H1 (cell line): ENCODE results near the gene NXPH2. TPM values are rescaled to one million over a fixed set of nuclear protein-coding genes. Genes with fewer than 3 reads are reported as not detected.

ENCODE experiments used
- CTCF ChIA-PET: fragments of 300-600 bp; sonication (Branson Sonifier 250); formaldehyde crosslinking; loops from one replicate; lab custom pipeline; 2021; ENCODE audit not compliant: partially characterized antibody; lab: Charles Lee
- POLR2A ChIA-PET: fragments of 300-600 bp; sonication (Branson Sonifier 250); formaldehyde crosslinking; loops from one replicate; lab custom pipeline; 2021; ENCODE audit warnings: inconsistent platforms; ENCODE audit not compliant: partially characterized antibody; lab: Charles Lee
- DNase-seq, 2 experiments: peaks; one replicate each; pipeline versions ENCODE4 v3.0.0 to v3.0.0-alpha.2; 2010 to 2022; ENCODE audit warnings: low spot score in 2 of 2, low read depth in 1 of 2, mixed read lengths in 1 of 2
- FAIRE-seq: peaks from 2 replicates; lab custom pipeline; 2011; peaks lifted over from hg19 to GRCh38; lab: Jason Lieb, UNC
- H2AFZ ChIP-seq: 2 replicates; pipeline ENCODE4 v1.8.1; 2012; ENCODE audit warnings: low read length, inconsistent platforms
- H2AK5ac ChIP-seq: 2 replicates; pipeline ENCODE4 v1.6.1; 2013; ENCODE audit warnings: low read depth, low read length
- H2BK120ac ChIP-seq: replicated peaks from 2 replicates; pipeline ENCODE3; 2013; ENCODE audit warnings: low read depth, low read length, inconsistent platforms
- H2BK12ac ChIP-seq: 2 replicates; pipeline ENCODE4 v1.6.1; 2013; ENCODE audit warnings: low read depth, low read length
- H2BK15ac ChIP-seq: 2 replicates; pipeline ENCODE4 v1.6.1; 2013; ENCODE audit warnings: low read length
- H2BK20ac ChIP-seq: 2 replicates; pipeline ENCODE4 v1.6.1; 2013; ENCODE audit warnings: low read length
- H2BK5ac ChIP-seq: 2 replicates; pipeline ENCODE4 v1.6.1; 2013; ENCODE audit warnings: low read depth, low read length
- H3K14ac ChIP-seq: 2 replicates; pipeline ENCODE4 v1.6.1; 2013; ENCODE audit warnings: inconsistent platforms; ENCODE audit not compliant: insufficient read length
- H3K18ac ChIP-seq: 2 replicates; pipeline ENCODE4 v1.6.1; 2013; ENCODE audit warnings: low read length; ENCODE audit errors: extremely low read depth
- H3K23ac ChIP-seq: 2 replicates; pipeline ENCODE4 v1.6.1; 2013; ENCODE audit warnings: inconsistent platforms; ENCODE audit not compliant: insufficient read length
- H3K23me2 ChIP-seq: 2 replicates; pipeline ENCODE4 v1.6.1; 2013; ENCODE audit warnings: low read depth, low read length
- H3K27ac ChIP-seq: 2 replicates; pipeline ENCODE4 v1.6.1; 2011; ENCODE audit warnings: low read depth, low read length, inconsistent platforms
- H3K27me3 ChIP-seq, 4 experiments: replicated peaks in 1 of 4; 1 replicate in 1 of 4; 2 replicates in 3 of 4; pipeline versions ENCODE4 v1.6.1 to v1.8.1; 2011 to 2013; ENCODE audit warnings: low read length in 3 of 4, mild to moderate bottlenecking in 3 of 4, inconsistent platforms in 2 of 4, mixed read lengths in 2 of 4, moderate library complexity in 1 of 4; ENCODE audit not compliant: control insufficient read depth in 3 of 4, insufficient read depth in 3 of 4; ENCODE audit errors: extremely low read depth in 1 of 4
- H3K36me3 ChIP-seq, 4 experiments: 2 replicates each; pipeline versions ENCODE4 v1.6.1 to v1.8.1; 2011 to 2013; ENCODE audit warnings: mild to moderate bottlenecking in 4 of 4, low read length in 3 of 4, moderate library complexity in 2 of 4, control low read depth in 1 of 4, inconsistent platforms in 1 of 4; ENCODE audit not compliant: insufficient read depth in 4 of 4, control insufficient read depth in 2 of 4
- H3K4ac ChIP-seq: replicated peaks from 2 replicates; pipeline ENCODE3; 2013; ENCODE audit warnings: low read length, low read depth, mixed read lengths, inconsistent platforms; ENCODE audit not compliant: insufficient read length
- H3K4me1 ChIP-seq, 4 experiments: replicated peaks in 1 of 4; 1 replicate in 1 of 4; 2 replicates in 3 of 4; pipeline versions ENCODE4 v1.6.1 to v1.8.1; 2011 to 2013; ENCODE audit warnings: low read length in 3 of 4, inconsistent platforms in 2 of 4, mixed read lengths in 1 of 4; ENCODE audit not compliant: insufficient read depth in 4 of 4, control insufficient read depth in 3 of 4
- H3K4me2 ChIP-seq, 2 experiments: 2 replicates each; pipeline versions ENCODE4 v1.6.1 to v1.8.1; 2011 to 2013; ENCODE audit warnings: low read depth in 2 of 2, low read length in 2 of 2, control low read depth in 1 of 2, inconsistent platforms in 1 of 2, mild to moderate bottlenecking in 1 of 2; ENCODE audit not compliant: insufficient read depth in 1 of 2
- H3K4me3 ChIP-seq, 4 experiments: fragments of 200-600, 300-600 bp in 1 of 4; sonication (generic), shearing (Covaris generic), sonication (Bioruptor Twin) in 1 of 4; 2 replicates each; pipeline versions ENCODE4 v1.5.1 to v1.8.1; 2011 to 2016; ENCODE audit warnings: low read length in 4 of 4, low read depth in 3 of 4, control low read depth in 2 of 4, inconsistent platforms in 2 of 4, mild to moderate bottlenecking in 2 of 4, mixed read lengths in 1 of 4, moderate library complexity in 1 of 4; ENCODE audit not compliant: insufficient read depth in 2 of 4; ENCODE audit errors: extremely low read depth in 1 of 4
- H3K56ac ChIP-seq: replicated peaks from 2 replicates; pipeline ENCODE3; 2013; ENCODE audit warnings: low read depth, mild to moderate bottlenecking, mixed read lengths, low read length, inconsistent platforms; ENCODE audit not compliant: insufficient read length
- H3K79me1 ChIP-seq: 2 replicates; pipeline ENCODE4 v1.6.1; 2013; ENCODE audit warnings: low read depth, low read length, control low read depth
- H3K79me2 ChIP-seq, 2 experiments: 2 replicates each; pipeline versions ENCODE4 v1.6.1 to v1.8.1; 2012 to 2013; ENCODE audit warnings: low read length in 2 of 2, mild to moderate bottlenecking in 2 of 2, inconsistent platforms in 1 of 2; ENCODE audit not compliant: insufficient read depth in 2 of 2, control insufficient read depth in 1 of 2
- H3K9ac ChIP-seq, 4 experiments: replicated peaks in 1 of 4; 1 replicate in 1 of 4; 2 replicates in 3 of 4; pipeline versions ENCODE4 v1.6.1 to v1.8.1; 2011 to 2013; ENCODE audit warnings: low read depth in 3 of 4, low read length in 3 of 4, control low read depth in 2 of 4, mild to moderate bottlenecking in 2 of 4, moderate library complexity in 2 of 4, inconsistent platforms in 1 of 4; ENCODE audit errors: extremely low read depth in 1 of 4
- H3K9me3 ChIP-seq, 2 experiments: 2 replicates each; pipeline versions ENCODE4 v1.6.1 to v1.8.1; 2012 to 2013; ENCODE audit warnings: mild to moderate bottlenecking in 2 of 2, moderate library complexity in 2 of 2, control low read depth in 1 of 2, inconsistent platforms in 1 of 2, low read depth in 1 of 2, low read length in 1 of 2, mixed read lengths in 1 of 2; ENCODE audit not compliant: insufficient read depth in 2 of 2
- H4K20me1 ChIP-seq, 2 experiments: replicated peaks in 1 of 2; 2 replicates each; pipeline versions ENCODE3 to v1.8.1; 2011 to 2013; ENCODE audit warnings: inconsistent platforms in 2 of 2, low read length in 2 of 2, mild to moderate bottlenecking in 1 of 2; ENCODE audit not compliant: insufficient read depth in 2 of 2, control insufficient read depth in 1 of 2
- H4K5ac ChIP-seq: 2 replicates; pipeline ENCODE4 v1.6.1; 2013; ENCODE audit warnings: low read length, low read depth, mixed read lengths, inconsistent platforms; ENCODE audit not compliant: insufficient read length
- H4K8ac ChIP-seq: 2 replicates; pipeline ENCODE4 v1.8.0; 2013; ENCODE audit warnings: mild to moderate bottlenecking, moderate library complexity, low read length, inconsistent platforms; ENCODE audit not compliant: insufficient read depth; ENCODE audit errors: extremely low read depth
- H4K91ac ChIP-seq: replicated peaks from 2 replicates; pipeline ENCODE3; 2013; ENCODE audit warnings: low read length, mixed read lengths, inconsistent platforms; ENCODE audit not compliant: insufficient read length
- CTCF ChIP-seq, 3 experiments: IDR thresholded peaks; 1 replicate in 2 of 3; 2 replicates in 1 of 3; pipeline versions ENCODE4 v1.5.1 to v1.6.1; 2011; ENCODE audit warnings: low read length in 3 of 3, mild to moderate bottlenecking in 3 of 3, inconsistent platforms in 2 of 3, low read depth in 1 of 3, moderate library complexity in 1 of 3; ENCODE audit not compliant: insufficient read depth in 1 of 3; ENCODE audit errors: control extremely low read depth in 1 of 3
- RFX5 ChIP-seq: IDR thresholded peaks from 2 replicates; pipeline ENCODE4 v1.6.1; 2011; ENCODE audit warnings: low read depth, low read length, improper control_type of control experiment, borderline replicate concordance
- SRF ChIP-seq: IDR thresholded peaks from 2 replicates; pipeline ENCODE4 v1.6.1; 2011; ENCODE audit warnings: mild to moderate bottlenecking, low read depth, low read length, moderate library complexity
- WGBS, 2 experiments: shearing (Covaris generic) in 1 of 2; methylation state at CpG; one replicate each; pipeline versions ENCODE4 v1.1.6 to v1.1.7; 2013 to 2015; ENCODE audit warnings: low lambda C conversion rate in 2 of 2, mixed read lengths in 2 of 2, inconsistent platforms in 1 of 2, low coverage in 1 of 2, missing lambda C conversion rate in 1 of 2; ENCODE audit not compliant: insufficient replicate concordance in 2 of 2, insufficient coverage in 1 of 2, insufficient read length in 1 of 2; ENCODE audit errors: extremely low coverage in 1 of 2, missing lambda C conversion rate in 1 of 2; 5-methylcytosine and 5-hydroxymethylcytosine counted together
- polyA plus RNA-seq, 7 experiments: library from polyadenylated mRNA; depleted of rRNA in 3 of 7; stranded (reverse) in 5 of 7; unstranded in 2 of 7; fragments of >200 nt in 5 of 7; fragments of 200-250 nt in 2 of 7; gene quantifications; 1 replicate in 5 of 7; 2 replicates in 1 of 7; 4 replicates in 1 of 7; pipeline versions ENCODE4 v1.2.1 to v1.2.3, GENCODE V29; 2011 to 2013; ENCODE audit warnings: missing spikeins in 2 of 7, mixed read lengths in 2 of 7
- total RNA-seq: library from RNA; stranded (reverse); fragmentation: NEBNext Ultra II Directional; extraction: Animal tissue kit (Norgen Biotek cat#: 25700); gene quantifications from 2 replicates; pipeline ENCODE4 v1.2.1, GENCODE V29; 2021

Gene NXPH2
- total and polyA plus RNA-seq, 2 of the 8 experiments (the other 6 are each of a cell fraction or from before 2014, with no cell fraction given) = 1.9 to 6.9 TPM

DNA sequence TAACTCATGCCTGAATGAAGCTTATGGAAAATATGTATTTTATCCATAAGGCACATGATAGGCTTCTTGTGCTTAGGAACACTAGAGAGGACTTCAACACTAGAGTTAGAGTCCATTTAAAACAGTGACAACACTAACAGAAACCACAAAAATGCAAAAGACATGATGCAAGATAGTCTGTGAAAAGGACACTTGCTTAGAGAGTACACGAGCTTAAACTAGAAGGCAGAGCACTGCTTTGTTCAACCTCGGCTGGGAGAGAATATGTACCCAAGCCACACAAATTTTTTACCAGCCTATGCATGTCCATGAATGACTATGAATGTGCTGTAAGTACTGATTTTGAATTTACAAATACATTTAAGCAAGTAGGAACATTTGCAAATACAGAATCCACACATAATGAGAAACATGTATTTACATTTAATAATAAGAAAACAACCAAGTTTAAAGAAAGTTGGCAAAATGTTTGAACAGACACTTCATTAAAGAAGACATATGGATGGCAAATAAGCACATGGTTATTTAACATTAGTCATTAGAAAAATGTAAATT is 148.0 kb downstream of the NXPH2 start:
- H3K23ac ChIP-seq = no peak overlapping the region
- no peak overlapping the region for H3K4me3 ChIP-seq
- TF ChIP-seq RFX5 = no peak
- TF ChIP-seq CTCF (IDR thresholded peaks at IDR 0.05; ENCODE audit: control extremely low read depth in 1 of 3, insufficient read depth in 1 of 3, low read depth in 1 of 3, low read length in 3 of 3) = no peak
- no peak for TF ChIP-seq SRF
- H4K8ac ChIP-seq = no peak overlapping the region
- DNase-seq (no peak), FAIRE-seq (no peak)
- no peak overlapping the region for H3K18ac ChIP-seq
- no peak overlapping the region for H3K4me2 ChIP-seq
- H3K79me1 ChIP-seq = no peaks in the 10 kb centered on the region
- no peak overlapping the region for H2BK5ac ChIP-seq
- no peaks in the 10 kb centered on the region for H3K79me2 ChIP-seq
- WGBS, 2 experiments = 86% methylated on average over 2 of the region's 2 CpGs; no CpG with 5 or more reads in 1 of the 2 experiments
- H2AFZ ChIP-seq = no peak overlapping the region
- H3K56ac ChIP-seq = no peak overlapping the region
- H2BK120ac ChIP-seq = no peak overlapping the region
- H4K5ac ChIP-seq = no peak overlapping the region
- no peaks in the 10 kb centered on the region for H3K23me2 ChIP-seq
- no peak overlapping the region for H2BK12ac ChIP-seq
- H3K9me3 ChIP-seq = peaks cover 0 to 7% of the 10 kb centered on the region in 2 experiments; a peak in 1 of 4 replicates
- ChIA-PET CTCF (no interaction called here), POLR2A (interaction anchor here (1.1 kb wide), 1 partner anchor 16 kb away, joined by 3 read pairs; no protein-coding TSS in a partner anchor)
- no peak overlapping the region for H3K27ac ChIP-seq
- no peak overlapping the region for H2BK15ac ChIP-seq
- no peaks in the 10 kb centered on the region for H3K4me1 ChIP-seq
- no peak overlapping the region for H3K9ac ChIP-seq
- no peak overlapping the region for H2AK5ac ChIP-seq
- no peaks in the 10 kb centered on the region for H4K20me1 ChIP-seq
- no peak overlapping the region for H2BK20ac ChIP-seq
- H3K4ac ChIP-seq = no peak overlapping the region
- H3K36me3 ChIP-seq = no peaks in the 10 kb centered on the region
- no peaks in the 10 kb centered on the region for H3K27me3 ChIP-seq
- no peak overlapping the region for H4K91ac ChIP-seq
- H3K14ac ChIP-seq = no peak overlapping the region
